ENCODE data around the gene RGS7.

Gene RGS7

DNA sequence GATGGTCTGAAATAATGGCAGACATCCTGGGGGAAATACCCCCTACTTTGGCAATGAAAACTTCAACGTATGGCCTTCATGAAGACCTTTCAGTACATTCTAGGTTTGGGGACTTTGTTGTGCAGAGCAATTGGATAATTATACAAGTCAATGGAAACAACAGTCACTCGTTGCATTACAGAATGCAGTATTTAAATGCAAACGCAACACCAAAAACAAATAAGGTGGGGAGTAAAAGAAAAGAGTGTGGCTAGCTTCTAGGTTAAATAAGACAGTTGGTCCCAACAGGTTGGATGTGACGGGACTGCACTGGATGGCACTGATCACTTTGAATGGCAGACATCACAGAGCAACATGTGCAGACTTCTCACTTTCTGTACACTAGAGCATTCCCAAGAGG is 386.8 kb downstream of the RGS7 start:
- DNase-seq = no peak

DNA sequence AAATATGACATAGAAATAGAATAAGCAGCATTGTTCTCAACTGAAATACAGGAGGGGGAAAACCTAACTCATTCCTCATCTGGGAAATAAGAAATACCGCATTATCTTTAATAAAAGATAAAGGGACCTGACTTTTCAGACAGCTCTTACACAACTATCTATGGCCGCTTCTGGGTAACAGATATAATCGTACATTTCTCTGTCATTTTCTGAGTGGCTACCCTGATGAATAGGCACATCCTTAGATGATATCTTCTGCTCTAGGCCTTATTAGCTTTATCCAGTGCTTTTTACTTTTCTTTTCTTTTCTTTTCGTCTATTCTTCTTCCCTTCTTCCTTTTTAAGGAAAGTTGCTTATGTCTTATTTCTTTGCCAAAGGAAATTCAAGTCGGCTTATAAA is 388.1 kb downstream of the RGS7 start:
- DNase-seq = no peak

DNA sequence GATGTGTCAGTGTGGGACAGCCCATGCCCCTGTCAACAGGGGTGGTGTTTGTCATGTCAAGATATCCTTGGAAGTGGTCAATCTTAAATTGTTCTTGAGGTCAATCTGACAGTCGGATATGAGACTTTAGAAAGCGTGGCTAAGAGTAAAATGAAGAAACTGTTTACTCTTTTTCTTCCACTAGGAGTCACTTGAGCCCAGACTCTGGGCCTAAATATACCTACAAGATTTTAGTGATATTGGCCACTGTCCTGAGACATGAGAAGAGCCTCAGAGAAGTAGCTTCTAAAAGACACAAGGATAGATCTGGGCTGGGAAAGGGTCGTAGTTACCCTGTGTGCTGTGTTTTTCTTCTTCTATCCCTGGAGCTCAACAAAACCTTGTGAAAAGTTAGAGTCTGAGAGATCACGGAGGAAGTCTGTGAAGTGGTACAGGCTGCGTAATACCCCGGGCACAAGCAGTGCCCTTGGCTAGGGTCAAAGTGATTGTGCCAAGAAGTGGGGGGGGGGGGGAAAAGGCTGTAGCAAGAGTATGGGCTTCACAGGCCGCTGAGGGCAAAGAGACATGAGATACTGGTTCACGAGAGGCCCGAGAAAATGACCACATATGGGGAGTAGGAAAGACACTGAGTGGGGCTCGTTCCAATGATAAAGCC is 389.8 kb downstream of the RGS7 start:
- DNase-seq = no peak

DNA sequence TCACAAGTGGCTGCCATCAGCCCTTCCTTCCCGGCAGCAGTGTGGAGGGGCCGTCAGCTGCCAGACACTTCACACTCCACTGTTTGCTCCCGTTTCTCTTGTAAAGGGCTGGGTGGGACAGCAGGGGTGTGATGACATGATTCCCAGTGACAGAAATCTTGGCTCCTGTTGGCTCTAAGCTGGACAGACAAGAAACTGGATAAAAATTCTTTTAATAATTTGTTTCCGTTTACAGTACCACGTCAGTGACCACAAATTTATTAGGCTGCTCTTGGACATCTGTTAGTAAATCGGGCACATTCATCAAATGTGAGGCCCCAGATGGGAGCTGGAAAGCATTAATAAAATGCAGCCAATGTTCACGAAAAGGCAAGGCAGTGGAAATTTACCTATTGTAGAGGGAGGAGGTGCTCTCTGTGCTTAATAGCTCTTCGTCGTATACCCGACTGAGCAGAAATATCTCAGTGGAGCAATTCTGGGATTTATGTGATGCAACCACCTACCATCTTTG is 391.4 kb downstream of the RGS7 start:
- DNase-seq = no peak

GRCh38 chr1:240962086-240962485 is 394.9 kb downstream of the RGS7 start:
- no peak for DNase-seq

- no peak for DNase-seq
Measured at GRCh38 chr1:240956424-240956823, 400.6 kb downstream of the RGS7 start.

DNA sequence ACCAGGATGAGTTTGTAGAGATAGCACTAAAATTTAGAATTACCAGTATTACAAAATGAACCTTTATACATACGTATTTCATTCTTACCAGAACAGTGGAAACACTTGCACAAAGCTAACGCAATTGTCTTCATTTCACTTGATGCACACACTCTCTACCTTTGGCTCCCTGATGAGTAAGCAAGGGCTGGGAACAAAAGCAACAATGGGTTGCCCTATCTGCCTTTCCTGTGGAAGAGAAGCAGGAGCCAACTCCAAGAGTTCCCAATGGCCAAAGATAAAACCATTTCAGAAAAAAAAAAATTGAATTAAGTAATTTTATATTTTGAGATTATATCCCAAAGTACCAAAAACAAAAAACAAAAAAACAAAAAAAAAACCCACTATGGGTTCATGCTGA is 401.0 kb downstream of the RGS7 start:
- no peak for DNase-seq

- DNase-seq = no peak
Measured at GRCh38 chr1:240947438-240948224, 409.4 kb downstream of the RGS7 start.

GRCh38 chr1:240946926-240947325 is 410.1 kb downstream of the RGS7 start:
- no peak for DNase-seq

DNA sequence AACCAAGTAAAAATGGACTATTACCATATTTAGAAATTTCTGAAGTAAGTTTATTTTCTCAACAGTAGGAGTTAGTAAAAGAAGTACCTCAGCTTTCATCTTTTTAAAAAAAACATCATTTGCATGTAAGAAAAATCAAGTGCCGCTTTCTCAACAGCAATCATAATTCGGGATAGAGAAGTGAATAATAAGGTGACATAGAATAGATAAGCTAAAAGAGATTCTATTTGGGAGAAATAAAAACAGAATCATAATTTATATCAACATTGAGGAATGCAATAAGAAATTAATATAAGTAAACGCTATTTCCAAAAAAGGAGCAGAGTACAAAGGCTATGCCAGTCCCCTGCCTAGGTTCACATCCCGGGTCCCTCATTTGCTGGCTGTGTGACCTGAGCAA is 414.1 kb downstream of the RGS7 start:
- no peak for DNase-seq

DNA sequence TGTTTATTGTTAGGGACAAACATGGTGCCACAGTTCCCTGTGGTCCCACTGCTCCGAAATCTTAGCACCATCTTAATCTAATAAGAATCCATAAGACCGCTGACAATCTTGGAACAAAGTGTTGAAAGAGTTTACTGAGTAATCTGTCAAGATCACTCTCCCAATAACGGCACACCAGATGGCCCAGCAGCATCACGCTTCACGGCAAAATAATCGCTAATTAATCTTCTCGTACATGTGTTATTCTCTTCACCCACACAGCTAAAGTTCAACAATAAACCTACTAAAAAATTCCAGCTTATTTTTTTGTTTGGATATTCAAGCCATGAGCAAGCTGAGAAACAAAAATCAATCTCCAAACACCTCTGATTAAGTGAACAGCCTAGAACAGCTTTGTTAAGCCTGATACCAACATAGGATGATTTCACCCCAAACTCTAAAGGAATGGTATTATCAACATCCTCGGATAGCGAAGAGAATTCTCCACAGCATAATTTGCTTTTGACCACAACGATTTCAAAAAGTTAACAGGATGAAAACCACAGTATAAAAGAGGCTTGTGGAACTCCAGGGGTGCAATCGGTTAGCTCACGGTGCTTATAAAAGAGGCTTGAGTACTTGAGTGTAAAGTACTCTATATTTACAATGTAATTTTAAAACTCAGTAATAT is 415.2 kb downstream of the RGS7 start:
- no peak for DNase-seq

GRCh38 chr1:240936911-240937668 is 419.9 kb downstream of the RGS7 start:
- no peak for DNase-seq

DNA sequence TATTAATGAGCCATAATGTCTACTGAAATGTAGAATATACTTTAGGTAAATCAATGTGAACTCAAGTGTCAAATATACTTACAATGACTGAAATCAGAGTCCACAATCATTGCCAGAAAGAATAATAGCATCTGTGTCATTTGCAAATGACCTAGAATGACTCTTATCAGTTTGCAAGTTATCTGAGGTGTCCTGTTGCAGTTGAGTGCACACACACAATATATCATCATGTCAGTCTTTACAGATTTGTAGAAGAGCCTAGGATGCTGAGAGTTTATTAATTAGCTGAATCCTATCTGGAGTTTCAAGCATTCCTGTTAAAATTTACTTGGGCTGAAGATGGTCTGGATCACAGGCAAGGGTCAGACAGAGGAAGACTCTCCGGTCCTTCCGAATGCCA is 421.1 kb downstream of the RGS7 start:
- DNase-seq = no peak

GRCh38 chr1:240931031-240931430 is 426.0 kb downstream of the RGS7 start:
- DNase-seq = no peak

GRCh38 chr1:240928265-240928664 is 428.7 kb downstream of the RGS7 start:
- DNase-seq = no peak

- DNase-seq = no peak
Measured at GRCh38 chr1:240927821-240928220, 429.2 kb downstream of the RGS7 start.

- no peak for DNase-seq
Measured at GRCh38 chr1:240925273-240925672, 431.7 kb downstream of the RGS7 start.

- DNase-seq = no peak
Measured at GRCh38 chr1:240917976-240918375, 439.0 kb downstream of the RGS7 start.

- no peak for DNase-seq
Measured at GRCh38 chr1:240914506-240914905, 442.5 kb downstream of the RGS7 start.

DNA sequence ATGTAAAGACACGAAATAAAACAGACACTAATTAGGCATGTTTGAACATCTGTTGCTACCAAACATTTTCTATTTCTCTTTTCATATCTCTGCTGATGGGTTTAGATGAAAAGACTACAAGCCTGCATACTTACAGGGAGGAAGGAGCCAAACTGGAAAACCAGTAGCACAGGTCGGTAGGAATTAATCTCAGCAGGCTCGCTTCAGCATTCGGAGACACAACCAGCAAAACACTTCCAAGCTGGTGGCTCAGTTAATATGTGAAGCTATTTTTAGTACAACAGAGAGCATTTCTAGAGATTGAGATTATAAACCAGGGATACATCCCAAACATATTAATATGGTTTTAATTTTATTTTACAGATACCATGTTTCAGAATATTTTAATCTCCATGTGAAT is 444.2 kb downstream of the RGS7 start:
- DNase-seq = no peak

DNA sequence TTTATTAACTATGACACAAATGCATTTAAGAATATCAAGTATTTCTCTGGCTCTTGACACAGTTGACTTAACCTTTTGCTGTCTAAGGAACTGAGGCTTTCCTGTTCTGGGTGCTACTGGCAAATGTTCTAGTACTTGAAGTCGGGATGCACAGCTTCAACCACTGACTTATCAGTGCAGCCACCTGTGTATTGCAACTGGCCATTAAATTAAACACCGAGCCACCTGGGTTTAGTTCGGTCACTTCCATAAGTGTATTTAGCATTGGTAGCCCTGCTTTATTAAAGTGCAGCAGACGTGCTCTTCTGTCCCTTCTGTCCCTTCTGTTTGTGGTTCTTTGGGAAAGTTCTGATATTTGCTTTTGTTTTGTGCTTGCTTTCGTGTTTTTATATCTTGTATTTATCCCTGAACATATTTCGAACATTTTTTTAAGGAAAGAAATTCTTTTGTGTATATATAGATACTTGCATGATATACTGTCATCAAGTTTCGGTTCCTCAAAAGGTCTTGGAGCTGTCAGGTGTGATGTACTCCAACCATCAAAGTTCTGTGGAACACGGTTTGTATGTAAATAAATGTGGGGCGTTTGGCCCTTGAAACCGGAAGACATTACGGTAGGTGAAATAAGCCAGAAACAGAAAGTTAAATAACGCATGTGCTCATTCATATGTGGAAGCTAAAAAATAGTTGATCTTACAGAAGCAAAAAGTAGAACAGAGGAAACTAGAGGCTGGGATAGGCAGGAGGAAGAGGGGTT is 447.1 kb downstream of the RGS7 start:
- DNase-seq = no peak

- no peak for DNase-seq
Measured at GRCh38 chr1:240906477-240906876, 450.5 kb downstream of the RGS7 start.

All from T-helper 9 cell (primary cell).